IPS DF 4.7 (cell line): Measurements from ENCODE around the gene CRTAP.
"Not testable (repeated sequence)": the region's sequence is repeated elsewhere in the genome, so short reads cannot be mapped to it uniquely, and the experiment has no call there.

Experiments
- DNase-seq: peaks from one replicate; pipeline ENCODE4 v3.0.0-alpha.2; 2013; ENCODE audit warnings: low spot score; ENCODE audit errors: extremely low read depth

The CRTAP gene

GRCh38 chr3:33174095-33174494, 60.3 kb downstream of the CRTAP start:
- no peak for DNase-seq

DNA sequence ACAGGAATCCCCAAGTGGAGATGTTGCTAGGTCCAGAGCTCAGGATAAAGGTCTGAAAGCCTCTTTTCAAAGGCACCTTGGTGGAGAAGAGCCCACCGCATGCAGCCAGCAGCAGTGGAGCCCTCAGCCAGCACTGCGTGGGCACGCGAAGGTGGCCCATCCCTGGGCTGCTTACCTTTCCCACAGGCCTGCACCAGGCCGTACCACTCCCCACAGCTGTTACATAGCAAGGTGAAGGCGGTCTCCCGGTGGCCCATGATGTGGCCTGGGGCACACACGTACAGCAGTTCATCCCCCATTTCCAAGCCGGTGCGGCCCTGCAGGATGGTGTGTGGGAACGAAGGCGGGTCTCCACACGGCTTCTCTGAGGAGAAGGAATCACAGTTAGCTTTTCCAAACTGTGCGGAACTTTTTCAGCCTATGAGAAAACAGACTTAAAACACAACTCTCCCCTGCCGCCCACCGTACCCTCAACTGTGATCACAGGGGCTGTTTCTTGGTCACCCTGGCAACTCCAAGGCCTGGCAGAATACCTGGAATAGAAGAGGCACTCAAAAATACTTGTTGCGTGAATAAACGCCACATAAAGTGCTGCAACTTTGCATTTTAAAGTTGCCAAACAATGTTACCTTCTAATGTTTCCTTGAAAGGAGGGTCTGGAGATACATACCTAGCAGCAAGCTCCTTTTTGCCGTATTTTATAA, 61.0 kb downstream of the CRTAP start:
- DNase-seq: no peak

DNA sequence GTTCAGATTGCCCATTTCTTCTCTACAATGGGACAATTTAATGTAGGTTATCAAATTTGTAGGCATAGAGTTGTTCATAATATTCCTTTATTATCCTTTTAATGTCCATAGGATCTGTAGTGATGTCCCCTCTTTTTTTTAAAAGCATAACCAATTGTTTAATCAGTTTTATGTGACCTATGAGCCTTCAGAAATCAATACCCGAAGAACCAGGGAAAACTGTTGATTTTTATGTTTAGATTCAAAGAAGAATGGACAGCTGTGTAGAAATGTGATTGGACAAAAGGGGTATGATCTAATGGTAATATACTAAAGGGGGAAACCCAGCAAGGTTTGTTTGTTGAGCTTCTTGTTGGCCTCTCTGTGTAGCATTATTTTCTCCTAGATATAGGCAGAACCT, 65.3 kb downstream of the CRTAP start:
- DNase-seq: no peak

DNA sequence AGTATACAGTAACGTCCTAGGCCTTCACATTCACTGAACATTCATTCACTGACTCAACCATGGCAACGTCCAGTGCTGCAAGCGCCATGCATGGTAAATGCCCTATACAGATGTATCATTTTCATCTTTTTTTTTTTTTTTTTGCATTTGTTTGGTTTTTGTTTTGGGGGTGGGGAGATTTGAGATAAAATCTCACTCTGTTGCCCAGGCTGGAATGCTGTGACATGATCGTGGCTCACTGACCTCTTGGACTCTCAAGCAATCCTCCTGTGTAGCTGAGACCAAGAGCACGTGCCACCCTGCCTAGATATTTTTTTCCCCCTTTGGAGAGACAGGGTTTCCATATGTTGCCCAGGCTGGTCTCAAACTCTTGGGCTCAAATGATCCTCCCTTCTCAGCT, 67.4 kb downstream of the CRTAP start:
- no peak for DNase-seq

GRCh38 chr3:33181641-33182040, 67.8 kb downstream of the CRTAP start:
- not testable (repeated sequence) for DNase-seq

DNA sequence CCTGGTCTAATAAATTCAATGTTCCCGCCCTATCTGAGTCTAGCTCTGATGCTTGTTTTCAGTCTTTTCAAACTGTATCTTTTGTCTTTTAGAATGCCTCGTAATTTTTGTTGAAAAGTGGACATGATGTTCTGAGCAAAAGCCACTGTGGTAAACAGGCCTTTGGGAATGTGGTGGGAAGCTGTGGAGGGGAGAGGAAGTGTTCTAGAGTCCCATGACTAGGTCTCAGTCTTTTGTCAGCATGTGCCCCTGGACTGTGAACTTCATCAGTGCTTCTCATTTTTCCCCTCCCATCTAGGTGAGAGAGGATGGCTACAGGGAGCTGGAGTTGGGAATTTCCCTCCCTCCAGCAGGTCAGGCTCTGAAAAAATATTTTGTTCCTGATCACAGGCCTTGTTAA, 71.0 kb downstream of the CRTAP start:
- no peak for DNase-seq

DNA sequence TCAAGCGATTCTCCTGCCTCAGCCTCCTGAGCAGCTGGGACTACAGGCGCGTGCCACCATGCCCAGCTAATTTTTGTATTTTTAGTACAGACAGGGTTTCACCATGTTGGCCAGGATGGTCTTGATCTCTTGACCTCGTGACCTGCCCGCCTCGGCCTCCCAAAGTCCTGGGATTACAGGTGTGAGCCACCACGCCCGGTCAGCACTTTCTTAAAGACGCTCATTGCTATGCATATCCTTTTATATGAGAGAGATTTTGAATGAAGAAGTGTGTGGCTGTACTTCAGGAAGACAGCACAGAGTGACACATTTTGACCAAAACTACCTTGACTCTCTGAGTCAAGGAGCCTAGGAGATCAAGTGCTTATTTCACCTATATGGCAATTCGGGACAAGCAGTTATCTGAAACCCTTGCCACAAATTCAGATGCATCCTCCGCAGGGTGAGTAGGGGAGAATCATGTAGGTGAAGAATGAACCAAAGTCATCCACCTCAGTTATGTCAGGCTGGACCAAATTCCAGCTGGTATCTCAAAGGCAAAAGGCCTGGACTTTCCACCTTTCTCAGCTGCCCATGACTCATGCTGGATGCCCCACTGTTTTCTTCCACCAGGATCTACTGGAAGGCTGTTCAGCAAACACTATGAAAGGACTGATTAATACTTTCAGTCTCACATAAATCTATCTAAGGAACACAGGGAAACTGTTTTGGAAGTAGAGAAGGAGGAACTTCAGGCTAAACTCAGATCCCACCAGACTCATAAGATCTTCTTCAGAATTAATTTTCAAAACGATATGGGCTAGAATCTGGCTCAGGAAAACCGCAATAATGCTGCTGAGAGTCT, 72.9 kb downstream of the CRTAP start:
- no peak for DNase-seq

DNA sequence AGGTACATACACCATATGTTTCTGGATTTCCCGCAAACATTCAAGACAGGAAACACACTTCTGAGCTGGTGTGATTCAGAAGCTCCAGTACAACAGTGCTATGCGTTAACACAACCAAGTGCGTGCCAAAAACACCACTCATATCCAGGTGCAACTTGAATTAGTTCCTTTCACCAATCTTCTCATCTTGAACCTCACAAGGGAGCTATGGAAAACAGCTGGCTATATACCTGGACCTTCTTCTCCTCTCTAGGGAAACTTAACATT, 73.5 kb downstream of the CRTAP start:
- no peak for DNase-seq

GRCh38 chr3:33194303-33194702, 80.5 kb downstream of the CRTAP start:
- DNase-seq: no peak

DNA sequence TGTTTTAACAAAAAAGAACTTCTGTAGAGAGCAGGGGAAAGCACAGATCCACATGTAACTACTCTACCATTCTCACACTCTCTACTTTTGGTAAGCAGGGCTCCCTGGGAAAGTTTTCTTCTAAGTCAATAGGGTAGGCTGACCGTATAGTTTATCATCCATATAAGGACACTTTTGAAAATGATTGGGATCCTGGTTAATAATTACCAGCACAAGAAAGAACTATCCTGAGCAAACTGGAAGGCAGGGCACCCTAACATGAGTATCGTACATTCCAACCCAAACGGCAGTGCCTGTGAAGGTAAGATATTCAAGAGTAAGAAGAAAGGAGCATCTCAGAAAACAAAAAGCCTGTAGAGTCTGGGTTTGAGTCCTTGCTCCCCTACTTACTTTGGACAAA, 82.7 kb downstream of the CRTAP start:
- no peak for DNase-seq
